Activated T-cell treated with anti-CD3 and anti-CD28 coated beads for 24 hours (primary cell): ENCODE results near the gene CAMSAP1.

Experiments
- DNase-seq: peaks from one replicate; pipeline ENCODE4 v3.0.0-alpha.2; 2020; ENCODE audit warnings: low read depth

The CAMSAP1 gene

DNA sequence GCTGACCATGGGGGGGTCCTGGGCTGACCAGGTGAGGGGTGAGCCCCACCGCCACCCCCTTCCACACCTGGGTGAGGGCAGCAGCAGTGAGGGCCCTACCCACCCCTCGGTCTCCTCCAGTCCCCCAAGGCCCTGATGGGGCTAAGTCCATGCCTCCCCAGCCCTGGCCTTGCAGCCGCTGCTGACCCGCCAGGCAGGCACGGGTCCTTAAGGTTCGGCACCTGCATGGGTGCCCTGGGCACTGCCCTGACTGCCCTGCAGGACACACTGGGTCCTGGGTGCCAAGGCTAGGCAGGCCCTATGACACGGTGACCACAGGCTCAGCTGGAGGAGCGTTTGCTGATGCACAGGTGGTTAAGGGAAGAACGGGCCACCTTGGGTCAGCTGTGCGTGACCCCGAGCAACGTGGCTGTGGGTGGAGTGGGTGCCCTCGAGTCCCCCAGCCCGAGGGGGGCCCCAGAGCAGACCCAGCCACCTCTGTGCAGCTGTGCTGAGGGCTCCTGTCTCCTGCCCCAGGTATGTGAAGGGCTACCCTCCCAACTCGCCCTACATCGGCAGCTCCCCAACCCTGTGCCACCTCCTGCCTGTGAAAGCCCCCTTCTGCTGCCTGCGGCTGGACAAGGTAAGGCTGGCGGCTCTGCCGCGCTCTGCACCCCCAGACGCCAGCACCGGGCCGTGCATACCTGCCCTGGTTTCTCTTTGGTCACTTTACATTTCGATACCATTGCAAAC, 132.4 kb downstream of the CAMSAP1 start:
- no peak for DNase-seq

DNA sequence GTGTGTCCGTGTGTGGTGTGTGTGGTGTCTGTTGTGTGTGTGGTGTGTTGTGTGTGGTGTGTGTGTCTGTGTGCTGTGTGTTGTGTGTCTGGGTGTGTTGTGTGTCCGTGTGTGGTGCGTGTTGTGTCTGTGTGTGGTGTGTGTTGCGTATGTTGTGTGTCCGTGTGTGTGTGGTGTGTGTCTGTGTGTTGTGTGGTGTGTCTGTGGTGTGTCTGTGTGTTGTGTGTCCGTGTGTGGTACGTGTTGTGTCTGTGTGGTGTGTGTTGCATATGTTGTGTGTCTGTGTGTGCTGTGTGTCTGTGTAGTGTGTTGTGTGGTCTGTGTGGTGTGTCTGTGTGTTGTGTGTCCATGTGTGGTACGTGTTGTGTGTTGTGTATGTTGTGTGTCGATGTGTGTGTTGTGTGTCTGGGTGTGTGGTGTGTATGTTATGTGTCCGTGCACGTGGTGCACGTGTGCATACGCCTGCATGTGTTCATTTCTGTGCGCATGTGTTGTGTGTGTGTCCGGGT, 133.1 kb downstream of the CAMSAP1 start:
- DNase-seq, result no peak

GRCh38 chr9:135773530-135774238, 133.7 kb downstream of the CAMSAP1 start:
- DNase-seq, result no peak

- no peak for DNase-seq
These were observed 134.4 kb downstream of the CAMSAP1 start for GRCh38 chr9:135772702-135773493.

DNA sequence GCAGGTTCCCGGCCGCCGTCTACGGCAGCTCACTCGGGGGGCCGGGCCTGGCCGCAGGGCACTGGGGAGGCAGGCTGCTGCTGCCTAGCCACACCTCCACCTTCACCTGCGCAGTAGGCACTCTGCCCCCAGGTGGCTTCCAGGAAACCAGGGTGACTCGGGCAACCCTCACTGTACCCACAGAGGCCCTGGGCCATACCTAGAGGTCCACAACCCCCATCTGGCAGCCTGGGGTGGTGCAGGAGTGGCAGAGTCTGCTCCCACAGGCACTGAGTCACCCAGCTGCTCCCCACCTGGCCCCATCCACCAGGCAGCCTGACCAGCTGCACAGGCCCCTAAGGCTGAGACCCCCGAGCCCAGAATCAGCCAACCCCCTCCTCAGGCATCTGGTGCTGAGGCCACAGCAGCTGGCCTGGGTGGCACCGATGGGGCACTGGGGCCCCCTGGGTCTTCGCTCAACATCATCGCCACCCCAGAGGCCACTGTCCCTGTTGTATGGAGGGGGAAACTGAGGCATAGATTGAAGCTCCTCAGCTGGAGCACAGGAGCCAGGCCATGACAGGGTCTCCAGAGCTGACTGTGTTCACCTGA, 135.2 kb downstream of the CAMSAP1 start:
- DNase-seq, result no peak

DNA sequence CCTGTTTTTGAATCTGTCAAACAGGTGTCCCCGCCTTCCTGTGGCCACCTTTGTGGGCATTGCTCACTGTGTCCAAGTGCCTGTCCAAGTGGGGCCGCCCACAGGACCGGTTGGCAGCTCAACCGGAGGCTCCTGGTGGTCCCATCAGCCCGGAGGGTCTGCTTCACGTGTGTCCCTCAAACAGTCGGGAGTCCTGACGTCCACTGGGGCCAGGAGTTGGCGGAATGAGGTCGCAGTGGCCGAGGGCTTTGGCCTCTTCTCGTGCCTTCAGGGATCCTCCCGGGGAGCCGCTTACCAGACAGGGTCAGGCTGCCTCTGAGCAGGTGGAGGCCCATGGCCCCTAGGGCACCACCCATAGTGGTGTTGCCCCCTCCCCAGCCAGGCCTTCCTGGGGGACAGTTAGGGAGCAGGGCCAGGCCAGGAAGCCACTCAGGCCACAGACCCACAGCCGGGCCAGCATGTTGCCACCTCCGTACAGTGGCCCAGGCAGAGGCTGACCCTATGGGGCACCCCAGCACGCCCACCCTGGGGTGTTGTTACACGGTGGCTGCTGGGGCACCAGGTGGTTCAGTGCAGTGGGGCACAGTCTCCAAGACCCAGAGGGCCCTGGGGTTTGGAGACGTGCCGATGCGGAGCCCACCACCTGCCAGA, 135.8 kb downstream of the CAMSAP1 start:
- no peak for DNase-seq

DNA sequence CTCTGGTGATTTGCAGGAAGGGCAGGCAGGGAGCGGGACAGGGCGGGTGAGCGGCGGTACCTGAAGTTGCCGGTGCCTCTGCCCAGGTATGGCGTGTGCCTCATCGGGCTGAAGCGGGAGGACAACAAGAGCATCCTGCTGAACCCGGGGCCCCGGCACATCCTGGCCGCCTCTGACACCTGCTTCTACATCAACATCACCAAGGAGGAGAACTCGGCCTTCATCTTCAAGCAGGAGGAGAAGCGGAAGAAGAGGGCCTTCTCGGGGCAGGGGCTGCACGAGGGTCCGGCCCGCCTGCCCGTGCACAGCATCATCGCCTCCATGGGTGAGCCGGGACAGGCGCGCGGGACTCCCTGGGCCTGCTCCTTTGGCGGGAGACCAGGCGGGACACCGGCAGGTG, 136.6 kb downstream of the CAMSAP1 start:
- DNase-seq, result no peak

GRCh38 chr9:135770203-135770535, 137.2 kb downstream of the CAMSAP1 start:
- no peak for DNase-seq

- DNase-seq, result no peak
These were observed 137.7 kb downstream of the CAMSAP1 start for GRCh38 chr9:135769489-135770202.

DNA sequence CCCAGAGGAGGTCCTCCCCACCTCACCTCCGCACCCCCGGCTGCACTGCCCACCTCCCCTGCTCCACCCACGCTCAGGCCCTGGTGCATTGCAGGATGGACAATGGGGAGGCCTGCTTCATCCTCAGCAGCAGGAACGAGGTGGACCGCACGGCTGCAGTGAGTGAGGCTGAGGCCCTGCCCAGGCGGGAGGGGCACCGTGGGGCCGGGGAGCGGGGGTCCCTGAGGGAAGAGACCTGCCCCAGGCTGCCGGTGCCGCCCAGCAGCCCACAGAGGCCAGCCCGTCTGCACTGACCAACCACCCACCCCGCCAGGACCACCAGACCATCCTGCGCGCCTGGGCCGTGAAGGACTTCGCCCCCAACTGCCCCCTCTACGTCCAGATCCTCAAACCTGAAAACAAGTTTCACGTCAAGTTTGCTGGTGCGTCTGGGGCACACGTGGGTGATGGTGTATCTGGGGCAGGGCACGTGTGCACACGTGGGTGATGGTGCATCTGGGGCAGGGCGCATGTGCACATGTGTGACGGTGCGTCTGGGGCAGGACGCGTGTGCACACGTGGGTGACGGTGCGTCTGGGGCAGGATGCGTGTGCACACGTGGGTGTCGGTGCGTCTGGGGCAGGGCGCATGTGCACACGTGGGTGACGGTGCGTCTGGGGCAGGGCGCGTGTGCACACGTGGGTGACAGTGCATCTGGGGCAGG, 138.7 kb downstream of the CAMSAP1 start:
- no peak for DNase-seq

DNA sequence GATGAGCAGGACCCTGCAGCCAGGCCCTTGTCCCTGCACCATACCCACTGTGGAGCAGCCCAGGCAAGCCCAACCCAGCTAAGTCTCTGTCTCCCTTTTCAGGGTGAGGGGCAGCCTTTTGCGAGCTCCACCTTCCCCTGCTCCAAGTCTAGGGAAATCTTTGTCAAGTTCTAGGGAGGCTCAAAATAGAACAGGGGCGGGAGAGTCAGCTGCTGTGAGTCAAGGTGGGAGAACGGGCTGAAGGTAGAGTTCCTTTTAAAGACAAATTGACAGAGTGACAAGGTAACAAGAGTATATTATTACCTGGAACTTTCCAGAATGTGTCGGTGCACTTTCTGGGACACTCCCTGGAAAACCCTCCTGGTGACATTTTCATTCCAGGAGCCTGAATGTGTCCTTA, 140.6 kb downstream of the CAMSAP1 start:
- DNase-seq, result no peak

- DNase-seq, result no peak
These were observed 141.1 kb downstream of the CAMSAP1 start for GRCh38 chr9:135766251-135766650.

DNA sequence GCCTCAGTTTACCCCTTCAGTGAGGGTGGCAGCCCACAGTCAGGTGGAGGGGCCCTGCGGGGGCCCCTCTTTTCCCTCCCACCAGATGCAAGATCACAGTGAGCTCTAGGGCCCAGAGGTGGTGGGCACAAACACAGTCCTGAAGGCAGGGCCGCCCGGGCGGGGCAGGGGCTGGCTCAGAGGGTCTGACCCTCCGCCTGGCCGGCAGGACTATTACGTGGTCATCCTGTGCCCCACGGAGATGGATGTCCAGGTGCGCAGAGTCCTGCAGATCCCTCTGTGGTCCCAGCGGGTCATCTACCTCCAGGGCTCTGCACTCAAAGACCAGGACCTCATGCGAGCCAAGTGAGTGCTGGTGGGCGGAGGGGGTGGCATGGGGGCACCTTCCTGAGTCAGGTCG, 141.9 kb downstream of the CAMSAP1 start:
- no peak for DNase-seq

DNA sequence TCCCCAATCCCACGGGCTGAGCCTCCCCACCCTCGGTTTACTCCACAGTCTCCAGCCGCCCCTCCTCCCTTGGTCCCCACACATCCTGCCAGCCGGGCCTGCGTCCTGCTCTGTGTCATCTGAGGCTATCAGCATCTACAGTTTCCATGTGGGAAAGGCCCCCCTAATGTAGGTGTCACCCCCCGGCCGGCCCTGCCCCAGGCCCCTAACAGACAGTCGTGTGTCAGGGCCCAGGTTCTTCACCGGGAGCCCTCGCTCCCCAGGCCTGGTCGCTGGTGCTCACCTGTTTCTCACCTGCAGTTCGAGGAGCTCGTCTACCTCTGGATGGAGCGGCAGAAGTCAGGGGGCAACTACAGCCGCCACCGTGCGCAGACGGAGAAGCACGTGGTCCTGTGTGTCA, 142.6 kb downstream of the CAMSAP1 start:
- DNase-seq, result no peak

DNA sequence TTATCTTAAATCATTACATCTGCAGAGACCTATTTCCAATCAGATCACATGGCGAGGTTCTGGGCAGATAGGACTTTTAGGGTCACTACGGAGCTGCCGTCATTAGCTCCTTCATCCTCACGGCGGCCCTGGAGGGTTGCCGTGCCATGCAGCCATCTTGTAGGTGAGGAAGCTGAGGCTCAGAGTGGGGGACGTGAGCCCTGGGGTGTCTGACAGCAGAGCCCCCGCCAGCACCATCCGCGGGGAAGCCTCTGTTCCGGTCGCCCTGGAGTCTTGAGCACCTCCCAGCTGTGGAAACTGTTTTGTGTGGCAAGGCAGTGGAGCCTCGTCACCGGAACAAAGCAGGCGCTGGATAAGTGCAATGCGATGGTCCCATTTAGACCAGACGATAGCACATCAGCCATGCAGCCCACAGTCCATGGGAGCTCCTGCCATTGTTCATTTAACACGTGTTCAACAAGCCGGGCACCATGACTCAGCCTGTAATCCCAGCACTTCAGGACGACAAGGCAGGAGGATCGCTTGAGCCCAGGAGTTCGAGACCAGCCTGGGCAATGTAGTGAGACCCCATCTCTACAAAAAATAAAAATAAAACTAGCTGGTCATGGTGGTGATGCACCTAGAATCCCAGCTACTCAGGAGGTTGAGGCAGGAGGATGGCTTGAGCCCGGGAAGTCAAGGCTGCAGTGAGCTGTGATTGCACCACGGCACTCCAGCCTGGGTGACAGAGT, 143.5 kb downstream of the CAMSAP1 start:
- no peak for DNase-seq

DNA sequence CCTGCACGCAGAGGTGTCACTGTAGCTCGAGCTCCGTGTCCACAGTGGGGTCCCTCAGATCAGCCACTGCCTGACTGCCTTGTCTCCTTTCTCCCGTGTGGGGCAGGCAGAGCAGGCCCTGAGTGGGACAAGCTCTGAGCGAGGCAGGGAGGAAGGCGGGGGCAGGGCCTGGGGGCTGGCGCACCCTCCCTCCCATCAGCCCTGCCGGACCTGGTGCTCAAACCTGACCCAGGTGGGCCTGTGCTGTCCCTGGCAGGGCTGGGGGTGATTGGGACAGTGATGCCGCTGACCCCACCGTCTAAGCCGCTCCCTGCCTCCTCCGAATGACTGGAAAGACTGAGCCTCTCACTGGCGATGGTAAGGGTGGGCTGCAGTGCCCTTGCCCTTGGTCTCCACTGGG, 144.4 kb downstream of the CAMSAP1 start:
- no peak for DNase-seq

DNA sequence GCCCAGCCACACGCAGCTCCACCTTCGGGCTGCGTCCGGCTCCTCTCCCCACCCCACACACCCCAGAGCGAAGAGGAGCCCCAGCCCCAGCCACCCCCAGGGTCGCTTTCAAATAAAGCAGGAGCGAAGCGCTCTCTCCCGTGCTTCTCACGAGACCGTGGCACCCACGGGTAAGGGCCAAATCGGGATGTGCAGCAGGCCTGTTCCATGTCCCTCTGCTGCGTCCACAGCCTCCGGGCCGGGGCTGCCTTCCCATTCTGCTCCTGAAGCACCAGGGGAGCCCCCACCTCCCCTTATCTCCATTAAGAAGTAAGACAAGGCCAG, 145.5 kb downstream of the CAMSAP1 start:
- DNase-seq, result no peak

GRCh38 chr9:135761150-135761844, 146.0 kb downstream of the CAMSAP1 start:
- no peak for DNase-seq

DNA sequence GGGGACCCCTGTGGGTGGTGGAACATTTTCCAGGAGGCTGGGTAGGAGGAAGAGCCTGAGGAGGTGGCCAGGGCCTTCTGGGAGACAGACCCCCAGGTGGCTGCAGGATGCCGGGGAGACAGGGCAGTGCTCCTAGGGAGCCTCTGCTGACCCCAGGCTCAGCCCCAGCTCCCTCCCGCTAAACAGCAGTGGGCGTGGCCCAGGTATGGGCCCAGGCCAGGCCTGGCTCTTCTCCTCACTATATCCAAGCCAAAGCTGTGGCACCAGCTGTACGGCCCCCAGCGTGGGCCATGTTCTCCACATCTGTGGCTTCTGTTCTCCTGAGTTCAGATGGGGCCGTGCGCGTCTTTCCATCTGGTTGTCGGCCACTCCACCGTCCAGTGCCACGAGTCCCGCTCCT, 146.9 kb downstream of the CAMSAP1 start:
- no peak for DNase-seq
